Stomach (tissue), 9 donors: ENCODE measurements around the gene XPC. TPM values are rescaled to one million over a fixed set of nuclear protein-coding genes. Genes with fewer than 3 reads are reported as not detected.

Source experiments
- DNase-seq, 2 donors: peaks; one replicate each; pipeline versions ENCODE4 v3.0.0 to v3.0.0-alpha.2; 2013 to 2019
- H3K27ac ChIP-seq, 5 donors: fragments of 200-600 bp in 4 of 5; sonication (generic) in 4 of 5; one replicate each; pipeline ENCODE4 v1.5.1; 2013 to 2019; ENCODE audit warnings: mild to moderate bottlenecking in 1 of 5, moderate library complexity in 1 of 5
- H3K27me3 ChIP-seq, 3 donors: fragments of 200-600 bp; sonication (generic); one replicate each; pipeline ENCODE4 v1.5.1; 2017 to 2019; ENCODE audit warnings: mixed run types in 1 of 3
- H3K36me3 ChIP-seq, 4 donors: fragments of 200-600 bp; sonication (generic); 1 replicate in 3 of 4; 2 replicates in 1 of 4; pipeline ENCODE4 v1.5.1; 2016 to 2019
- H3K4me1 ChIP-seq, 4 donors: fragments of 200-600 bp; sonication (generic); one replicate each; pipeline ENCODE4 v1.5.1; 2016 to 2019
- H3K4me3 ChIP-seq, 4 donors: fragments of 200-600 bp; sonication (generic) in 3 of 4; one replicate each; pipeline ENCODE4 v1.5.1; 2016 to 2019; ENCODE audit warnings: mild to moderate bottlenecking in 1 of 4
- H3K9me3 ChIP-seq, 4 donors: fragments of 200-600 bp; sonication (generic); one replicate each; pipeline ENCODE4 v1.5.1; 2016 to 2019
- EP300 ChIP-seq: sonication (generic); formaldehyde crosslinking; IDR thresholded peaks from one replicate; pipeline ENCODE4 v1.6.1; 2017; ENCODE audit warnings: antibody characterized with exemption
- POLR2A ChIP-seq, 4 donors: fragments of 450-650 bp; IDR thresholded peaks; one replicate each; pipeline ENCODE4 v1.6.1; 2016; ENCODE audit warnings: antibody characterized with exemption in 4 of 4, control low read depth in 2 of 4, mild to moderate bottlenecking in 1 of 4, moderate library complexity in 1 of 4
- POLR2AphosphoS5 ChIP-seq, 3 donors: sonication (generic); formaldehyde crosslinking; IDR thresholded peaks; one replicate each; pipeline ENCODE4 v1.6.1; 2016; ENCODE audit warnings: antibody characterized with exemption in 3 of 3
- WGBS, 5 donors: extraction: QIAGEN DNeasy Blood & Tissue Kit in 3 of 5; methylation state at CpG; one replicate each; pipeline versions ENCODE4 v1.1.5 to v1.1.7; 2013 to 2018; 5-methylcytosine and 5-hydroxymethylcytosine counted together
- intact Hi-C: fragments of 100-400 bp; cut with DNase I; formaldehyde crosslinking; loops from one replicate; pipeline ENCODE4 v1.15.1; 2023; ENCODE audit warnings: low total_unique reads
- polyA plus RNA-seq, 3 donors: library from polyadenylated mRNA; stranded (reverse); fragments of 200-250 nt; gene quantifications; one replicate each; pipeline ENCODE4 v1.2.3, GENCODE V29; 2013
- total RNA-seq, 5 donors: library from RNA; depleted of rRNA; stranded (reverse); fragments of >200 nt; gene quantifications; one replicate each; pipeline versions ENCODE4 v1.1.0 to v1.2.3, GENCODE V29; 2014 to 2016
- TF ChIP-seq, protein P1 (sequence below), 7 experiments: fragments of 450-650 bp in 4 of 7; fragments of 200-600 bp in 3 of 7; sonication (generic) in 3 of 7; IDR thresholded peaks; one replicate each; pipeline ENCODE4 v1.5.1; 2016 to 2019; ENCODE audit warnings: antibody characterized with exemption in 7 of 7, control low read depth in 2 of 7, mild to moderate bottlenecking in 1 of 7
- donor health status: healthy with polysubstance abuse.
- donor health status: Bipolar disorder and iron deficiency.
- donor health status: healthy.

XPC gene
- total and polyA plus RNA-seq, 8 donors: 8.8 to 51.0 (median 36.2) TPM

DNA sequence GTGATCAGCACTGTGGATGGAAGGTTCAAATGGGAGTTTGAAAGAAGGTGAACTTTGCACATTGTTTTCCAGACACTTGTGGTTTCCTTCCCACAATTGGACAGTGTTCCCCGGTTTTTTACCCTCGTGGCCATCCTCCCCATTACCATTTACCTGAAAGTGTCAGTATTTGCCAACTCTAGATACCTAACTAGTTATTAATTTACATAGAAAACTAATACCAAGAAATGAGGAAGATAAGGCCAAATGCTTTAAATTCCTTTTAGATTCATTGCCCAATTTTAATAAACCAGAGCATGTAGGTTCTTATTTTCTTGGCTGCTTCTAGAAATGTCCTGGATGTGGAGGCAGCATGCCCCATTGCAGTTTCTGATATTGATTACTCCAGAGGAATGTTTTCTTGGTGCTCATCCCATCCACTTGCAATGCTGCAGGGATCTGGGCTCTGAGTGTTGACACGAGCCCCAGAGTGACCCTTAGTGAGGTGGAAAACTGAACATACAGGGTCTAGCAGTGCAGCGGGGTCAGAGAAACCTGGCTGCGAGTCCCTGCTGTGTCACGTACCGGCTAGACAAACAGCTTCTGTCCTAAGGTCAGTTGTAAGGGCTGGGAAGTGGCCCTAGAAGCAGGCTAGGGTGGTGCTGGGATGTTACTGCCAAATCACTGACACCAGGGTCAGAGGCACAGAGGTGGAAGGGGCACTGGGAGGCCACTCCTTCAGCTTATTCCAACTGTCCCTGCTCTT is 23.7 kb upstream of the XPC start:
- intact Hi-C loops: loop anchor here (5.0 to 10.0 kb wide), 2 partner anchors 53 to 265 kb away; no protein-coding TSS in a partner anchor
- no peak overlapping the region for H3K27ac ChIP-seq
- WGBS, 5 donors: 34 to 54% (median 40%) methylated on average over 5 to 7 of the region's 7 CpGs
- TF ChIP-seq EP300: no peak
- TF ChIP-seq, protein P1, sequence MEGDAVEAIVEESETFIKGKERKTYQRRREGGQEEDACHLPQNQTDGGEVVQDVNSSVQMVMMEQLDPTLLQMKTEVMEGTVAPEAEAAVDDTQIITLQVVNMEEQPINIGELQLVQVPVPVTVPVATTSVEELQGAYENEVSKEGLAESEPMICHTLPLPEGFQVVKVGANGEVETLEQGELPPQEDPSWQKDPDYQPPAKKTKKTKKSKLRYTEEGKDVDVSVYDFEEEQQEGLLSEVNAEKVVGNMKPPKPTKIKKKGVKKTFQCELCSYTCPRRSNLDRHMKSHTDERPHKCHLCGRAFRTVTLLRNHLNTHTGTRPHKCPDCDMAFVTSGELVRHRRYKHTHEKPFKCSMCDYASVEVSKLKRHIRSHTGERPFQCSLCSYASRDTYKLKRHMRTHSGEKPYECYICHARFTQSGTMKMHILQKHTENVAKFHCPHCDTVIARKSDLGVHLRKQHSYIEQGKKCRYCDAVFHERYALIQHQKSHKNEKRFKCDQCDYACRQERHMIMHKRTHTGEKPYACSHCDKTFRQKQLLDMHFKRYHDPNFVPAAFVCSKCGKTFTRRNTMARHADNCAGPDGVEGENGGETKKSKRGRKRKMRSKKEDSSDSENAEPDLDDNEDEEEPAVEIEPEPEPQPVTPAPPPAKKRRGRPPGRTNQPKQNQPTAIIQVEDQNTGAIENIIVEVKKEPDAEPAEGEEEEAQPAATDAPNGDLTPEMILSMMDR (IDR thresholded peaks at IDR 0.05): no peak
- no peak for TF ChIP-seq POLR2AphosphoS5 (IDR thresholded peaks at IDR 0.05)
- no peak for TF ChIP-seq POLR2A (IDR thresholded peaks at IDR 0.05)
- no peak for DNase-seq
- no peaks in the 10 kb centered on the region for H3K27me3 ChIP-seq
- peaks cover 7 to 38% (median 19%) of the 10 kb centered on the region in 4 donors for H3K4me1 ChIP-seq
- peaks cover 0 to 27% (median 24%) of the 10 kb centered on the region in 4 donors for H3K36me3 ChIP-seq
- H3K4me3 ChIP-seq: no peak overlapping the region
- H3K9me3 ChIP-seq: no peaks in the 10 kb centered on the region

DNA sequence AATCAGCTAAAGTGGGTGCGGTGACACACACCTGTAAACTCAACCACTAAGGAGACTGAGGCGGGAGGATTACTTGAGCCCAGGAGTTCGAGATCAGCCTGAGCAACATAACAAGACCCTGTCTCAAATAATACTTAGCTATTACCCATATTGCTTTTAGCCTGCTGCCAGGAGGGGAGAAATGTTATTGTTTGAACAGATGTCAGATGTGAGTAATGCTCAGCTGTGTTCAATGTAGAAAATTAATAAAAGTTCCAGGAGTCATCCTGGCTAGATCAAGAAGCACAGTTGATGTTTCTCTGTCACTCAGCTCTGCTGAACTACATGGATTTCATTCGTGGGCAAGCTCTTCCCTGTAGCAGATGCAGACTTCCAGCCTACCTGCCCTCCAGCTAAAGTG is 22.4 kb upstream of the XPC start:
- Histone ChIP-seq H3K27me3 (no peaks in the 10 kb centered on the region), H3K27ac (no peak overlapping the region), H3K4me3 (no peak overlapping the region), H3K36me3 (peaks cover 0 to 33% (median 26%) of the 10 kb centered on the region in 4 donors), H3K4me1 (peaks cover 7 to 38% (median 19%) of the 10 kb centered on the region in 4 donors), H3K9me3 (no peaks in the 10 kb centered on the region)
- no peak for TF ChIP-seq POLR2A (IDR thresholded peaks at IDR 0.05)
- TF ChIP-seq POLR2AphosphoS5 (IDR thresholded peaks at IDR 0.05): no peak
- TF ChIP-seq, protein P1 (IDR thresholded peaks at IDR 0.05): no peak
- TF ChIP-seq EP300: no peak
- no peak for DNase-seq
- 76 to 88% (median 83%) methylated on average over 4 of the region's 4 CpGs for WGBS, 5 donors
- intact Hi-C loops: loop anchor here (5.0 to 10.0 kb wide), 2 partner anchors 54 to 266 kb away; no protein-coding TSS in a partner anchor

DNA sequence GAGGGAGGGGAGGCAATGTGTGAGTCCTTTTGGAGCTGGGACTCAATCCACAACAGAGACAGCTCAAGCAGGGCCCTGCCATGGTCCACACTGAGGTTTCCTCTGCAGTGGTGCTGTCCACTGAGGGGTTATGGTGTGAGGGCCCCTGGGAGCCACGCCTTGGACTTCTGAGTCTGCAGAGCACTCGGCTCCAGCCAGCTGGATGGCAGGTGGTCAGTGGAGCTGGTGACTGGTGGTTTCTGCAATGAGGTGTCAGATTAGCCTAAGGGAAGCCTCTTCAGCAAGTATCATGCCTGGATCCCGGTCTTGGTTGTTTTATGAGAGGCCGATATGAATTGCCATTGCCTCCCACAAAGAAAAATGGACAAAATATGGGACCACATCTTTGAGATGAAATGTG is 21.9 kb upstream of the XPC start:
- Histone ChIP-seq H3K9me3 (no peaks in the 10 kb centered on the region), H3K36me3 (peaks cover 0 to 33% (median 26%) of the 10 kb centered on the region in 4 donors), H3K27me3 (no peaks in the 10 kb centered on the region), H3K27ac (no peak overlapping the region), H3K4me1 (peaks cover 7 to 36% (median 19%) of the 10 kb centered on the region in 4 donors), H3K4me3 (no peak overlapping the region)
- 72 to 88% (median 85%) methylated on average over 4 of the region's 4 CpGs for WGBS, 5 donors
- TF ChIP-seq EP300 (no peak), POLR2AphosphoS5 (IDR thresholded peaks at IDR 0.05) (no peak), POLR2A (IDR thresholded peaks at IDR 0.05) (no peak)
- TF ChIP-seq, protein P1 (IDR thresholded peaks at IDR 0.05): no peak
- intact Hi-C loops: loop anchor here (5.0 to 10.0 kb wide), 2 partner anchors 55 to 267 kb away; no protein-coding TSS in a partner anchor
- no peak for DNase-seq

DNA sequence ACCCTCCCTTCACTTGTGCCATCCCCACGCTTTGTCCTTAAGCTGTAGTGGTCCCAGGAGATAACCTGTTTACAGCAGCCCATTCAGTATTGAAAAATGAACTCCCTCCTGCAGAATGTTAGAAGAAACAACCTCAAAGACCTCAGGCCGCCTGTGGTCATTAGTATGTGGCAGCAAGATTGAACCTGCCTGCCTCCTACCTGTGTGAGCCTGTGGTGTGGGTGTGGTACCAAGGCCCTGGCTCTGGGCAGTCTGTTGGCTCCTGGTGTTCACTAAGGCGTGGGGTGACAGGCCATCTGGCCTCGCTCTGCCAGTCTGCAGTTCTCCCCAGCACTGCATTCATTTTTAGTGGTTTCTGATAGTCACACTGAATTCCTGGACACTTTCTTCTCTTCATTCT is 21.2 kb upstream of the XPC start:
- no peak for DNase-seq
- peaks cover 0 to 33% (median 26%) of the 10 kb centered on the region in 4 donors for H3K36me3 ChIP-seq
- TF ChIP-seq, protein P1 (IDR thresholded peaks at IDR 0.05): no peak
- TF ChIP-seq EP300: no peak
- no peak for TF ChIP-seq POLR2A (IDR thresholded peaks at IDR 0.05)
- no peak for TF ChIP-seq POLR2AphosphoS5 (IDR thresholded peaks at IDR 0.05)
- no peak overlapping the region for H3K27ac ChIP-seq
- no peaks in the 10 kb centered on the region for H3K27me3 ChIP-seq
- H3K9me3 ChIP-seq: no peaks in the 10 kb centered on the region
- intact Hi-C loops: loop anchor here (5.0 to 10.0 kb wide), 2 partner anchors 55 to 268 kb away; no protein-coding TSS in a partner anchor
- H3K4me1 ChIP-seq: peaks cover 3 to 29% (median 13%) of the 10 kb centered on the region in 4 donors
- WGBS, 5 donors: 73 to 95% (median 81%) methylated on average over 4 of the region's 4 CpGs
- H3K4me3 ChIP-seq: no peak overlapping the region
